DND-41 (cell line): ENCODE results near the gene PEX5L.

Experiments
- EZH2 ChIP-seq: IDR thresholded peaks from 3 replicates; pipeline ENCODE4 v1.6.1; 2012; ENCODE audit warnings: borderline replicate concordance, low read depth, mild to moderate bottlenecking, moderate library complexity, low read length, inconsistent platforms; ENCODE audit not compliant: severe bottlenecking
- TF ChIP-seq, protein P1 (sequence below): IDR thresholded peaks from 2 replicates; pipeline ENCODE4 v1.5.1; 2012; ENCODE audit warnings: borderline replicate concordance, low read length, moderate library complexity, mild to moderate bottlenecking; ENCODE audit not compliant: poor library complexity, severe bottlenecking; ENCODE audit errors: extremely low read depth

DNA sequence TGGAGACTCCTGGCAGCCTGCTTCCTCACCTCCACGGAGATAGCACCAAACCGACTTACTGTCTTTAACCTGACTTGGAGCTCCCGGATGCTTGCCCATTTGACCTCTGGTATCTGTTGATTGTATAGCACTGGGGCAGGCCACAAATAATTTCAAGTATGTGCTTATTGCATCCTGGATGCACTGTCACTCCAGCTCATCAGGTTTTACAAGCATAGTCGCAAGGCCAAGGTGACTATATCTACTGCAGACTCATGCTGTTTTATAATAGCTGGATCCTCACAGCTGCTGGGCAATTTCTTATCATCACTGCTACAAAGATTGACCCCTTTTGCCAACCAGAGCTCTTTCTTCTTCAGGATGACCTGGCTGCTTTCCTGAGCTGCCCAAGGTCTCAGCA, 45.6 kb downstream of the PEX5L start:
- TF ChIP-seq EZH2, result no peak
- TF ChIP-seq, protein P1, sequence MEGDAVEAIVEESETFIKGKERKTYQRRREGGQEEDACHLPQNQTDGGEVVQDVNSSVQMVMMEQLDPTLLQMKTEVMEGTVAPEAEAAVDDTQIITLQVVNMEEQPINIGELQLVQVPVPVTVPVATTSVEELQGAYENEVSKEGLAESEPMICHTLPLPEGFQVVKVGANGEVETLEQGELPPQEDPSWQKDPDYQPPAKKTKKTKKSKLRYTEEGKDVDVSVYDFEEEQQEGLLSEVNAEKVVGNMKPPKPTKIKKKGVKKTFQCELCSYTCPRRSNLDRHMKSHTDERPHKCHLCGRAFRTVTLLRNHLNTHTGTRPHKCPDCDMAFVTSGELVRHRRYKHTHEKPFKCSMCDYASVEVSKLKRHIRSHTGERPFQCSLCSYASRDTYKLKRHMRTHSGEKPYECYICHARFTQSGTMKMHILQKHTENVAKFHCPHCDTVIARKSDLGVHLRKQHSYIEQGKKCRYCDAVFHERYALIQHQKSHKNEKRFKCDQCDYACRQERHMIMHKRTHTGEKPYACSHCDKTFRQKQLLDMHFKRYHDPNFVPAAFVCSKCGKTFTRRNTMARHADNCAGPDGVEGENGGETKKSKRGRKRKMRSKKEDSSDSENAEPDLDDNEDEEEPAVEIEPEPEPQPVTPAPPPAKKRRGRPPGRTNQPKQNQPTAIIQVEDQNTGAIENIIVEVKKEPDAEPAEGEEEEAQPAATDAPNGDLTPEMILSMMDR, result no peak
